HepG2 (cell line): ENCODE measurements around the gene CHMP5. TPM values are rescaled to one million over a fixed set of nuclear protein-coding genes. Genes with fewer than 3 reads are reported as not detected.

Experiments used
- ARNTL ChIP-seq: sonication (generic); formaldehyde crosslinking; IDR thresholded peaks from 2 replicates; pipeline ENCODE4 v1.4.0; 2020; ENCODE audit warnings: mild to moderate bottlenecking, missing genetic modification reagents
- BORCS8-MEF2B ChIP-seq: sonication (generic); formaldehyde crosslinking; IDR thresholded peaks from 2 replicates; pipeline ENCODE4 v1.8.0; 2022; ENCODE audit warnings: mild to moderate bottlenecking, missing genetic modification reagents
- GATAD1 ChIP-seq: IDR thresholded peaks from 2 replicates; pipeline ENCODE4 v1.6.1; 2016; ENCODE audit warnings: missing genetic modification reagents, missing compliant biosample characterization
- GRHL1 ChIP-seq: sonication (generic); formaldehyde crosslinking; conservative IDR thresholded peaks from 2 replicates; pipeline ENCODE4 v1.8.0; 2022; ENCODE audit warnings: missing genetic modification reagents
- GZF1 ChIP-seq: sonication (generic); formaldehyde crosslinking; IDR thresholded peaks from 2 replicates; pipeline ENCODE4 v1.5.1; 2020; ENCODE audit warnings: mild to moderate bottlenecking, missing genetic modification reagents
- ISX ChIP-seq: sonication (generic); formaldehyde crosslinking; conservative IDR thresholded peaks from 2 replicates; pipeline ENCODE4 v1.5.0; 2020; ENCODE audit warnings: missing genetic modification reagents
- MEIS2 ChIP-seq: sonication (generic); formaldehyde crosslinking; IDR thresholded peaks from 2 replicates; pipeline ENCODE4 v1.9.0; 2021; ENCODE audit warnings: mild to moderate bottlenecking, missing genetic modification reagents
- PHF21A ChIP-seq: sonication (generic); formaldehyde crosslinking; IDR thresholded peaks from 2 replicates; pipeline ENCODE4 v1.5.0; 2020; ENCODE audit warnings: mild to moderate bottlenecking, missing genetic modification reagents
- SRY ChIP-seq: sonication (generic); formaldehyde crosslinking; IDR thresholded peaks from 2 replicates; pipeline ENCODE4 v1.8.0; 2022; ENCODE audit warnings: mild to moderate bottlenecking, missing genetic modification reagents
- STAT5B ChIP-seq: sonication (generic); formaldehyde crosslinking; IDR thresholded peaks from 2 replicates; pipeline ENCODE4 v1.4.0; 2020; ENCODE audit warnings: missing genetic modification reagents
- TCF7L2 ChIP-seq: IDR thresholded peaks from 2 replicates; pipeline ENCODE4 v1.6.1; 2011; ENCODE audit warnings: mild to moderate bottlenecking, low read depth, low read length, moderate library complexity
- TIGD3 ChIP-seq: sonication (generic); formaldehyde crosslinking; IDR thresholded peaks from 2 replicates; pipeline ENCODE4 v1.5.1; 2020; ENCODE audit warnings: mild to moderate bottlenecking, missing genetic modification reagents, borderline replicate concordance
- ZNF282 ChIP-seq: fragments of 450-650 bp; IDR thresholded peaks from 2 replicates; pipeline ENCODE4 v1.6.1; 2018; ENCODE audit not compliant: partially characterized antibody
- ZNF512B ChIP-seq: sonication (generic); formaldehyde crosslinking; IDR thresholded peaks from 2 replicates; pipeline ENCODE4 v1.5.1; 2020; ENCODE audit warnings: missing genetic modification reagents, mild to moderate bottlenecking, borderline replicate concordance
- ZNF569 ChIP-seq: sonication (generic); formaldehyde crosslinking; IDR thresholded peaks from 2 replicates; pipeline ENCODE4 v1.5.0; 2020; ENCODE audit warnings: mild to moderate bottlenecking, missing genetic modification reagents, moderate library complexity, borderline replicate concordance
- ZNF646 ChIP-seq: sonication (generic); formaldehyde crosslinking; IDR thresholded peaks from 2 replicates; pipeline ENCODE4 v1.9.0; 2021; ENCODE audit warnings: mild to moderate bottlenecking, missing genetic modification reagents
- ZNF672 ChIP-seq: sonication (generic); formaldehyde crosslinking; IDR thresholded peaks from 2 replicates; pipeline ENCODE4 v1.8.1; 2022; ENCODE audit warnings: missing genetic modification reagents
- polyA plus RNA-seq, 8 experiments: library from polyadenylated mRNA; depleted of rRNA in 3 of 8; stranded (reverse) in 7 of 8; unstranded in 1 of 8; fragments of >200 nt; fragmentation: Illumina TruSeq in 4 of 8; extraction: Trizol in 4 of 8; gene quantifications; 2 replicates each; pipeline versions ENCODE4 v1.2.1 to v1.2.3, GENCODE V29; 2011 to 2016; ENCODE audit warnings: low read depth in 4 of 8, missing spikeins in 1 of 8, mixed read lengths in 1 of 8; ENCODE audit not compliant: insufficient read depth in 1 of 8
- total RNA-seq, 5 experiments: library from RNA; depleted of rRNA; stranded (reverse); fragments of >200 nt; fragmentation: Illumina TruSeq; extraction: Trizol; gene quantifications; 2 replicates each; pipeline ENCODE4 v1.2.3, GENCODE V29; 2016; ENCODE audit warnings: low read depth in 1 of 5

The CHMP5 gene
- total and polyA plus RNA-seq, 2 of the 13 experiments (the other 11 are each of a cell fraction or from before 2014, with no cell fraction given), result 46.0 to 57.3 TPM

- TF ChIP-seq ZNF646 (CRISPR knock-in tag) (0 out of 2 replicates have a peak, but pooled peaks have one; percentile 40), ISX (CRISPR knock-in tag) (no peak), GZF1 (CRISPR knock-in tag) (no peak), ZNF672 (CRISPR knock-in tag) (no peak), ZNF512B (CRISPR knock-in tag) (no peak), MEIS2 (CRISPR knock-in tag) (no peak; the same call in 1 of the 2 replicates), ZNF282 (no peak), PHF21A (CRISPR knock-in tag) (no peak), ZNF569 (CRISPR knock-in tag) (no peak), GATAD1 (CRISPR knock-in tag) (no peak), TIGD3 (CRISPR knock-in tag) (no peak), STAT5B (CRISPR knock-in tag) (no peak), BORCS8-MEF2B (CRISPR knock-in tag) (no peak), ARNTL (no peak; the same call in 1 of the 2 replicates), GRHL1 (CRISPR knock-in tag) (no peak), SRY (CRISPR knock-in tag) (no peak), TCF7L2 (no peak)
Observed at GRCh38 chr9:33264003-33264472, 811 bp upstream of the CHMP5 start (continued).
